Skeletal muscle tissue (tissue), 4 donors: Measurements from ENCODE around the gene SOBP. TPM values are rescaled to one million over a fixed set of nuclear protein-coding genes. Genes with fewer than 3 reads are reported as not detected.
A peak's percentile ranks its signal among the peaks of the same experiment; 100 is the strongest.

Experiments used
- H3K27ac ChIP-seq: one replicate; pipeline ENCODE4 v1.7.0; 2013; ENCODE audit warnings: mild to moderate bottlenecking, low read depth, low read length, inconsistent platforms
- H3K27me3 ChIP-seq, 3 donors: one replicate each; pipeline ENCODE4 v1.7.0; 2013; ENCODE audit warnings: low read length in 3 of 3; ENCODE audit not compliant: control insufficient read depth in 3 of 3, insufficient read depth in 3 of 3
- H3K36me3 ChIP-seq, 3 donors: one replicate each; pipeline ENCODE4 v1.7.0; 2013; ENCODE audit warnings: low read length in 3 of 3; ENCODE audit not compliant: control insufficient read depth in 3 of 3, insufficient read depth in 3 of 3
- H3K4me1 ChIP-seq, 3 donors: one replicate each; pipeline ENCODE4 v1.7.0; 2013; ENCODE audit warnings: low read length in 3 of 3, mild to moderate bottlenecking in 3 of 3; ENCODE audit not compliant: control insufficient read depth in 3 of 3, insufficient read depth in 3 of 3
- H3K4me3 ChIP-seq, 3 donors: one replicate each; pipeline ENCODE4 v1.7.0; 2013; ENCODE audit warnings: low read length in 3 of 3
- H3K9ac ChIP-seq, 3 donors: one replicate each; pipeline ENCODE4 v1.7.0; 2013; ENCODE audit warnings: low read length in 3 of 3, mild to moderate bottlenecking in 3 of 3, moderate library complexity in 2 of 3, low read depth in 1 of 3
- H3K9me3 ChIP-seq, 3 donors: one replicate each; pipeline ENCODE4 v1.7.0; 2013; ENCODE audit warnings: low read length in 3 of 3; ENCODE audit not compliant: control insufficient read depth in 3 of 3
- total RNA-seq: library from RNA; depleted of rRNA; stranded (reverse); fragments of >200 nt; gene quantifications from one replicate; pipeline ENCODE4 v1.2.3, GENCODE V29; 2014
- donor health status: Osteomylitis.

Gene SOBP
- total RNA-seq, 1 donor from 2014 or later = 20.4 TPM

GRCh38 chr6:107683183-107683582, 193.3 kb downstream of the SOBP start:
- Histone ChIP-seq H3K36me3 (no peaks in the 10 kb centered on the region), H3K27me3 (no peaks in the 10 kb centered on the region), H3K9me3 (peaks cover 0 to 2% (median 0%) of the 10 kb centered on the region in 3 donors), H3K4me3 (no peak overlapping the region), H3K27ac (no peak overlapping the region), H3K9ac (no peak overlapping the region), H3K4me1 (no peaks in the 10 kb centered on the region)

- H3K27ac ChIP-seq = no peak overlapping the region
- peaks cover 0 to 4% (median 0%) of the 10 kb centered on the region in 3 donors for H3K27me3 ChIP-seq
- no peak overlapping the region for H3K4me3 ChIP-seq
- H3K9me3 ChIP-seq = peaks cover 0 to 2% (median 0%) of the 10 kb centered on the region in 3 donors
- H3K36me3 ChIP-seq = no peaks in the 10 kb centered on the region
- no peak overlapping the region for H3K9ac ChIP-seq
- H3K4me1 ChIP-seq = peaks cover 5 to 8% (median 6%) of the 10 kb centered on the region in 3 donors
Observed at GRCh38 chr6:107684996-107685395, 195.1 kb downstream of the SOBP start.

GRCh38 chr6:107689190-107689589, 199.3 kb downstream of the SOBP start:
- H3K36me3 ChIP-seq = no peaks in the 10 kb centered on the region
- H3K27me3 ChIP-seq = peaks cover 0 to 4% (median 0%) of the 10 kb centered on the region in 3 donors
- H3K9ac ChIP-seq = no peak overlapping the region
- peak overlapping the region; percentile 60 for H3K27ac ChIP-seq
- no peak overlapping the region for H3K4me3 ChIP-seq
- peaks cover 0 to 2% (median 0%) of the 10 kb centered on the region in 3 donors for H3K9me3 ChIP-seq
- peaks cover 8 to 10% (median 10%) of the 10 kb centered on the region in 3 donors for H3K4me1 ChIP-seq

GRCh38 chr6:107689951-107690642, 200.2 kb downstream of the SOBP start:
- H3K36me3 ChIP-seq = no peaks in the 10 kb centered on the region
- no peaks in the 10 kb centered on the region for H3K9me3 ChIP-seq
- peak overlapping the region; percentile 60 for H3K27ac ChIP-seq
- no peak overlapping the region for H3K9ac ChIP-seq
- no peak overlapping the region for H3K4me3 ChIP-seq
- H3K4me1 ChIP-seq = peaks cover 8 to 10% (median 10%) of the 10 kb centered on the region in 3 donors
- peaks cover 0 to 4% (median 0%) of the 10 kb centered on the region in 3 donors for H3K27me3 ChIP-seq

- Histone ChIP-seq H3K27me3 (peaks cover 0 to 4% (median 0%) of the 10 kb centered on the region in 3 donors), H3K4me1 (peaks cover 8 to 10% (median 10%) of the 10 kb centered on the region in 3 donors), H3K27ac (peak overlapping the region; percentile 54), H3K4me3 (no peak overlapping the region), H3K36me3 (no peaks in the 10 kb centered on the region), H3K9me3 (no peaks in the 10 kb centered on the region), H3K9ac (no peak overlapping the region)
Observed at GRCh38 chr6:107690643-107691061, 200.7 kb downstream of the SOBP start.

- Histone ChIP-seq H3K9me3 (no peaks in the 10 kb centered on the region), H3K27ac (peak overlapping the region; percentile 54), H3K4me1 (peaks cover 8 to 10% (median 10%) of the 10 kb centered on the region in 3 donors), H3K27me3 (peaks cover 0 to 4% (median 0%) of the 10 kb centered on the region in 3 donors), H3K36me3 (no peaks in the 10 kb centered on the region), H3K4me3 (no peak overlapping the region), H3K9ac (no peak overlapping the region)
Observed at GRCh38 chr6:107691062-107691751, 201.3 kb downstream of the SOBP start.

- H3K4me3 ChIP-seq = no peak overlapping the region
- H3K9me3 ChIP-seq = no peaks in the 10 kb centered on the region
- H3K36me3 ChIP-seq = no peaks in the 10 kb centered on the region
- H3K9ac ChIP-seq = no peak overlapping the region
- H3K27ac ChIP-seq = no peak overlapping the region
- H3K4me1 ChIP-seq = peaks cover 8 to 10% (median 10%) of the 10 kb centered on the region in 3 donors
- peaks cover 0 to 4% (median 0%) of the 10 kb centered on the region in 3 donors for H3K27me3 ChIP-seq
Observed at GRCh38 chr6:107692351-107692750, 202.4 kb downstream of the SOBP start.

GRCh38 chr6:107695061-107695720, 205.3 kb downstream of the SOBP start:
- Histone ChIP-seq H3K27me3 (no peaks in the 10 kb centered on the region), H3K36me3 (no peaks in the 10 kb centered on the region), H3K9me3 (no peaks in the 10 kb centered on the region), H3K4me3 (no peak overlapping the region), H3K27ac (no peak overlapping the region), H3K9ac (no peak overlapping the region), H3K4me1 (peaks cover 0 to 6% (median 4%) of the 10 kb centered on the region in 3 donors)

GRCh38 chr6:107697682-107698081, 207.8 kb downstream of the SOBP start:
- no peaks in the 10 kb centered on the region for H3K9me3 ChIP-seq
- H3K4me1 ChIP-seq = no peaks in the 10 kb centered on the region
- no peak overlapping the region for H3K9ac ChIP-seq
- H3K4me3 ChIP-seq = no peak overlapping the region
- H3K27me3 ChIP-seq = no peaks in the 10 kb centered on the region
- no peaks in the 10 kb centered on the region for H3K36me3 ChIP-seq
- peak overlapping the region; percentile 54 for H3K27ac ChIP-seq
